SK-N-SH (cell line): Measurements from ENCODE around the gene RNF215. TPM values are rescaled to one million over a fixed set of nuclear protein-coding genes. Genes with fewer than 3 reads are reported as not detected.

Experiments used
- CTCF ChIA-PET: fragments of 300-600, 350-600 bp; formaldehyde crosslinking; extraction: SDS; loops from one replicate; lab custom pipeline; 2021; lab: Yijun Ruan, JAX
- POLR2A ChIA-PET: fragments of 350-600 bp; sonication (Branson Sonifier 250); formaldehyde crosslinking; extraction: SDS; loops from one replicate; lab custom pipeline; 2020; ENCODE audit warnings: antibody characterized with exemption, inconsistent platforms; lab: Yijun Ruan, JAX
- DNase-seq: peaks from one replicate; pipeline ENCODE4 v3.0.0; 2012
- H2AFZ ChIP-seq: fragments of 200-600 bp; sonication (generic); 2 replicates; pipeline ENCODE4 v1.8.1; 2016; ENCODE audit warnings: antibody characterized with exemption, mild to moderate bottlenecking, low read depth
- H3F3A ChIP-seq: fragments of 200-600 bp; sonication (generic); replicated peaks from 2 replicates; pipeline ENCODE3; 2016; ENCODE audit warnings: antibody characterized with exemption, mild to moderate bottlenecking; ENCODE audit not compliant: insufficient read depth
- H3K27ac ChIP-seq, 2 experiments: fragments of 200-500 bp in 1 of 2; fragments of 200-600 bp in 1 of 2; sonication (Bioruptor generic) in 1 of 2; sonication (generic), shearing (Covaris generic) in 1 of 2; 2 replicates each; pipeline versions ENCODE4 v1.5.1 to v1.6.1; 2014 to 2016; ENCODE audit warnings: low read depth in 2 of 2, inconsistent platforms in 1 of 2, low read length in 1 of 2, mild to moderate bottlenecking in 1 of 2, mixed read lengths in 1 of 2
- H3K27me3 ChIP-seq: fragments of 200-600 bp; sonication (generic), shearing (Covaris generic); 2 replicates; pipeline ENCODE4 v1.6.1; 2016; ENCODE audit warnings: mixed run types; ENCODE audit not compliant: insufficient read depth
- H3K36me3 ChIP-seq, 2 experiments: fragments of 200-500 bp in 1 of 2; fragments of 200-600 bp in 1 of 2; sonication (Bioruptor generic) in 1 of 2; sonication (generic) in 1 of 2; replicated peaks in 1 of 2; 2 replicates each; pipeline versions ENCODE3 to v1.5.1; 2014 to 2016; ENCODE audit warnings: low read length in 1 of 2, mild to moderate bottlenecking in 1 of 2; ENCODE audit not compliant: insufficient read depth in 2 of 2, control insufficient read depth in 1 of 2
- H3K4me1 ChIP-seq, 2 experiments: fragments of 200-500 bp in 1 of 2; fragments of 200-600 bp in 1 of 2; sonication (Bioruptor generic) in 1 of 2; sonication (generic), shearing (Covaris generic) in 1 of 2; 2 replicates each; pipeline versions ENCODE4 v1.5.1 to v1.6.1; 2014 to 2016; ENCODE audit warnings: low read depth in 1 of 2, low read length in 1 of 2, mixed run types in 1 of 2; ENCODE audit not compliant: insufficient read depth in 2 of 2, control insufficient read depth in 1 of 2
- H3K4me2 ChIP-seq: fragments of 200-600 bp; sonication (generic), shearing (Covaris generic); 2 replicates; pipeline ENCODE4 v1.6.1; 2017; ENCODE audit warnings: mixed run types
- H3K4me3 ChIP-seq, 2 experiments: fragments of 200-500 bp in 1 of 2; fragments of 200-600 bp in 1 of 2; sonication (Bioruptor generic) in 1 of 2; sonication (generic), shearing (Covaris generic) in 1 of 2; 2 replicates each; pipeline versions ENCODE4 v1.5.1 to v1.8.1; 2014 to 2016; ENCODE audit warnings: low read depth in 2 of 2, inconsistent platforms in 1 of 2, low read length in 1 of 2, mild to moderate bottlenecking in 1 of 2, mixed read lengths in 1 of 2, moderate library complexity in 1 of 2
- H3K79me2 ChIP-seq: fragments of 200-600 bp; sonication (generic); 2 replicates; pipeline ENCODE4 v1.8.1; 2017; ENCODE audit warnings: mild to moderate bottlenecking; ENCODE audit not compliant: insufficient read depth
- H3K9ac ChIP-seq: fragments of 200-600 bp; sonication (generic); 2 replicates; pipeline ENCODE4 v1.6.1; 2017; ENCODE audit warnings: mixed run types
- H3K9me2 ChIP-seq: fragments of 200-600 bp; sonication (generic); 2 replicates; pipeline ENCODE4 v1.6.1; 2017; ENCODE audit warnings: mixed run types
- H3K9me3 ChIP-seq: fragments of 200-600 bp; sonication (generic); 2 replicates; pipeline ENCODE4 v1.6.1; 2017; ENCODE audit warnings: mixed run types, mild to moderate bottlenecking, moderate library complexity
- H4K20me1 ChIP-seq: fragments of 200-600 bp; sonication (generic); 2 replicates; pipeline ENCODE4 v1.6.1; 2017; ENCODE audit warnings: mild to moderate bottlenecking, mixed run types; ENCODE audit not compliant: insufficient read depth
- CHD2 ChIP-seq: fragments of 150-350 bp; IDR thresholded peaks from 2 replicates; pipeline ENCODE4 v1.6.1; 2018; ENCODE audit warnings: low read length; ENCODE audit not compliant: partially characterized antibody
- ELF1 ChIP-seq: IDR thresholded peaks from 2 replicates; pipeline ENCODE4 v1.4.0; 2012
- EZH2phosphoT487 ChIP-seq: fragments of 200-600 bp; sonication (generic); IDR thresholded peaks from 2 replicates; pipeline ENCODE4 v1.6.1; 2017; ENCODE audit warnings: low read depth, mixed run types, mild to moderate bottlenecking, antibody characterized with exemption, moderate library complexity, borderline replicate concordance
- FOSL2 ChIP-seq: IDR thresholded peaks from 2 replicates; pipeline ENCODE4 v1.4.0; 2012; ENCODE audit warnings: low read depth, mild to moderate bottlenecking, moderate library complexity, borderline replicate concordance
- FOXM1 ChIP-seq: IDR thresholded peaks from 2 replicates; pipeline ENCODE4 v1.4.0; 2012; ENCODE audit warnings: low read depth, mild to moderate bottlenecking
- NFIC ChIP-seq: IDR thresholded peaks from 2 replicates; pipeline ENCODE4 v1.4.0; 2012; ENCODE audit warnings: borderline replicate concordance
- NRF1 ChIP-seq: IDR thresholded peaks from 2 replicates; pipeline ENCODE4 v1.6.1; 2012; ENCODE audit warnings: low read depth, mild to moderate bottlenecking, low read length
- POLR2AphosphoS5 ChIP-seq: IDR thresholded peaks from 2 replicates; pipeline ENCODE4 v1.6.1; 2012; ENCODE audit warnings: low read depth, low read length
- RAD21 ChIP-seq: IDR thresholded peaks from 2 replicates; pipeline ENCODE4 v1.6.1; 2012; ENCODE audit warnings: mild to moderate bottlenecking, low read length
- RFX5 ChIP-seq: IDR thresholded peaks from 2 replicates; pipeline ENCODE4 v1.6.1; 2012; ENCODE audit warnings: mild to moderate bottlenecking, improper control_type of control experiment, low read length
- RXRA ChIP-seq: IDR thresholded peaks from 2 replicates; pipeline ENCODE4 v1.4.0; 2012; ENCODE audit warnings: low read depth, mild to moderate bottlenecking, borderline replicate concordance
- SIN3A ChIP-seq: IDR thresholded peaks from 2 replicates; pipeline ENCODE4 v1.6.1; 2012; ENCODE audit warnings: low read depth, mild to moderate bottlenecking, low read length, moderate library complexity, borderline replicate concordance
- SMC3 ChIP-seq: IDR thresholded peaks from 2 replicates; pipeline ENCODE4 v1.6.1; 2012; ENCODE audit warnings: low read depth, low read length, improper control_type of control experiment
- TAF1 ChIP-seq: IDR thresholded peaks from 2 replicates; pipeline ENCODE4 v1.6.1; 2012; ENCODE audit warnings: low read depth, mild to moderate bottlenecking, low read length, moderate library complexity, borderline replicate concordance
- TCF12 ChIP-seq: IDR thresholded peaks from 2 replicates; pipeline ENCODE4 v1.4.0; 2012
- TEAD4 ChIP-seq: IDR thresholded peaks from 2 replicates; pipeline ENCODE4 v1.4.0; 2012; ENCODE audit warnings: mild to moderate bottlenecking, borderline replicate concordance; ENCODE audit not compliant: insufficient read depth
- YY1 ChIP-seq: IDR thresholded peaks from 2 replicates; pipeline ENCODE4 v1.4.0; 2012; ENCODE audit warnings: low read depth, mild to moderate bottlenecking
- WGBS: methylation state at CpG from one replicate; pipeline ENCODE4 v1.1.6; 2017; ENCODE audit warnings: low lambda C conversion rate; 5-methylcytosine and 5-hydroxymethylcytosine counted together
- polyA plus RNA-seq, 3 experiments: library from polyadenylated mRNA; depleted of rRNA; stranded (reverse); fragments of >200 nt; gene quantifications; 2 replicates each; pipeline ENCODE4 v1.2.3, GENCODE V29; 2012
- TF ChIP-seq, protein P1 (sequence below): IDR thresholded peaks from 2 replicates; pipeline ENCODE4 v1.4.0; 2012; ENCODE audit warnings: low read depth
- TF ChIP-seq, protein P2 (sequence below): fragments of 150-350 bp; IDR thresholded peaks from 2 replicates; pipeline ENCODE4 v1.6.1; 2017; ENCODE audit warnings: antibody characterized with exemption, low read length, low read depth, borderline replicate concordance
- TF ChIP-seq, protein P3 (sequence below): IDR thresholded peaks from 2 replicates; pipeline ENCODE4; 2012
- TF ChIP-seq, protein P4 (sequence below): IDR thresholded peaks from 2 replicates; pipeline ENCODE4 v1.6.1; 2012; ENCODE audit warnings: mild to moderate bottlenecking, low read depth, low read length, moderate library complexity
- TF ChIP-seq, protein P5 (sequence below): fragments of 150-350 bp; IDR thresholded peaks from 2 replicates; pipeline ENCODE4 v1.6.1; 2016; ENCODE audit warnings: mild to moderate bottlenecking, low read depth, low read length
- TF ChIP-seq, protein P6 (sequence below): IDR thresholded peaks from 2 replicates; pipeline ENCODE4 v1.4.0; 2012; ENCODE audit warnings: low read depth, borderline replicate concordance

RNF215 gene
- polyA plus RNA-seq, 1 of the 3 experiments (the other 2 are of a cell fraction) = 28.6 TPM

DNA sequence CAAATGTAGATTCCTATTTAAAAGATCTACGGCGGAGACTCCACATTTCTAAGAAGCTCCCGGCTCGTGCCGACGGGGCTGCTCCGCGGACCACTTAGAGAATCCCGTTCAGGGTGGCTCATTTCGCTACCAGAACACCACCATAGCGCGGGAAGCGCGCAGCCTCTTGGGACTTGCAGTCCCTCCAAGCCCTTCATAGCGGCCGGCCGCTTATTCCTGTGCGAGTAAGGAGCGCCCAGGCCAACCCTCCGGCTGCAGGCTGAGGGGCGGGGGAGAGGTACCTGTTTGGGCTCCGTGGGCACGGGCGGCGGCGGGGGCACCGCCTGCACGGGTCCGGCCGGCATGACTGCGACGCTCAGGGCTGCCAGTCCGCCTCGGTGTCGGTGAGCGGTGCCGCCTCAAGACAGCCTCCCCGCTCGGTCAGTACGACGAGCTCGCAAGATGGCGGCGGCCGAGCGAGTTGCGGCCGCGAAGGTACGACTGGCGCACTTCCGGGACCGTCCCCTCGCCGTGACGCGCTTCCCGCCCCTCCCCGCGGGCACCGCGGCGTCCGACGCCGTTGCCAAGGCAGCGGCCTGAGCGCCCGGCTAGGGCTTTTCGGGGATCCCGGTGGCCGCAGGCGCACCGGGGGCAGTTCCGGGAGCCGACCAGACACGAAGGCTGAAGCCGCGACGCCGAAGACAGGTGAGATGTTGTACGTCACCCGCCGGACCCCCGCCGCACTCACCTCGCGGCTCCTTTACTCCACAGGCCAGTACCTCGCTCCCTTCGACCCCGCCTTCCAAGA lies 30.6 kb downstream of the RNF215 start, which contains the start of the genes CCDC157 and SF3A1:
Gene CCDC157, plus strand, starts transcription at position 559 of the 787 bp plus-strand sequence. CDS start 8,994 bp downstream, outside the sequence.
Gene SF3A1, minus strand, starts transcription at position 446 of the 787 bp plus-strand sequence. Its CDS starts 102 bp downstream, at position 344.
- peaks cover 12 to 14% of the 10 kb centered on the region in 2 experiments; a peak in 2 of 4 replicates for H3K4me1 ChIP-seq
- H2AFZ ChIP-seq = peak within 1 kb of the TSS; percentile 95
- no peaks in the 10 kb centered on the region for H3K9me3 ChIP-seq
- POLR2A ChIA-PET = interaction anchor here (0.6 to 1.7 kb wide), 14 partner anchors 10 to 70 kb away, joined by 3 to 8 read pairs (median 5); partner anchors contain the start of genes CASTOR1, RNF215, SEC14L2 and TBC1D10A
- no peaks in the 10 kb centered on the region for H3F3A ChIP-seq
- peak within 1 kb of the TSS; percentile 93 to 95 for H3K27ac ChIP-seq
- H3K9me2 ChIP-seq = no peaks in the 10 kb centered on the region
- H3K36me3 ChIP-seq = peaks cover 17 to 19% of the 10 kb centered on the region in 2 experiments
- H4K20me1 ChIP-seq = peaks cover 30% of the 10 kb centered on the region
- H3K4me3 ChIP-seq = peak within 1 kb of the TSS; percentile 79 to 95
- peak within 1 kb of the TSS; percentile 92 for H3K4me2 ChIP-seq
- peaks cover 47% of the 10 kb centered on the region for H3K79me2 ChIP-seq
- H3K9ac ChIP-seq = peak within 1 kb of the TSS; percentile 99
- CTCF ChIA-PET = interaction anchor here (1.0 to 2.2 kb wide), 3 partner anchors 11 to 71 kb away, joined by 3 to 15 read pairs (median 3); partner anchors contain the start of gene CASTOR1
- peak; percentile 96 for DNase-seq
- 2% methylated on average over 7 of the region's 91 CpGs for WGBS
- H3K27me3 ChIP-seq = no peaks in the 10 kb centered on the region
- TF ChIP-seq YY1 (peak; percentile 95), NFIC (no peak), EZH2phosphoT487 (no peak), FOSL2 (no peak), CHD2 (peak; percentile 94), TCF12 (no peak), RXRA (no peak), TAF1 (peak; percentile 72; the same call in 1 of the 2 replicates), SMC3 (no peak), SIN3A (peak; percentile 96), RFX5 (no peak), POLR2AphosphoS5 (peak; percentile 91), RAD21 (no peak), FOXM1 (no peak), TEAD4 (0 out of 2 replicates have a peak, but pooled peaks have one; percentile 10), NRF1 (no peak), ELF1 (peak; percentile 81)
- TF ChIP-seq, protein P1, sequence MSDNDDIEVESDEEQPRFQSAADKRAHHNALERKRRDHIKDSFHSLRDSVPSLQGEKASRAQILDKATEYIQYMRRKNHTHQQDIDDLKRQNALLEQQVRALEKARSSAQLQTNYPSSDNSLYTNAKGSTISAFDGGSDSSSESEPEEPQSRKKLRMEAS = peak; percentile 63; the same call in 1 of the 2 replicates
- TF ChIP-seq, protein P2, sequence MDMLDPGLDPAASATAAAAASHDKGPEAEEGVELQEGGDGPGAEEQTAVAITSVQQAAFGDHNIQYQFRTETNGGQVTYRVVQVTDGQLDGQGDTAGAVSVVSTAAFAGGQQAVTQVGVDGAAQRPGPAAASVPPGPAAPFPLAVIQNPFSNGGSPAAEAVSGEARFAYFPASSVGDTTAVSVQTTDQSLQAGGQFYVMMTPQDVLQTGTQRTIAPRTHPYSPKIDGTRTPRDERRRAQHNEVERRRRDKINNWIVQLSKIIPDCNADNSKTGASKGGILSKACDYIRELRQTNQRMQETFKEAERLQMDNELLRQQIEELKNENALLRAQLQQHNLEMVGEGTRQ = no peak
- TF ChIP-seq, protein P3, sequence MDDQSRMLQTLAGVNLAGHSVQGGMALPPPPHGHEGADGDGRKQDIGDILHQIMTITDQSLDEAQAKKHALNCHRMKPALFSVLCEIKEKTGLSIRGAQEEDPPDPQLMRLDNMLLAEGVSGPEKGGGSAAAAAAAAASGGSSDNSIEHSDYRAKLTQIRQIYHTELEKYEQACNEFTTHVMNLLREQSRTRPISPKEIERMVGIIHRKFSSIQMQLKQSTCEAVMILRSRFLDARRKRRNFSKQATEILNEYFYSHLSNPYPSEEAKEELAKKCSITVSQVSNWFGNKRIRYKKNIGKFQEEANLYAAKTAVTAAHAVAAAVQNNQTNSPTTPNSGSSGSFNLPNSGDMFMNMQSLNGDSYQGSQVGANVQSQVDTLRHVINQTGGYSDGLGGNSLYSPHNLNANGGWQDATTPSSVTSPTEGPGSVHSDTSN = no peak
- TF ChIP-seq, protein P4, sequence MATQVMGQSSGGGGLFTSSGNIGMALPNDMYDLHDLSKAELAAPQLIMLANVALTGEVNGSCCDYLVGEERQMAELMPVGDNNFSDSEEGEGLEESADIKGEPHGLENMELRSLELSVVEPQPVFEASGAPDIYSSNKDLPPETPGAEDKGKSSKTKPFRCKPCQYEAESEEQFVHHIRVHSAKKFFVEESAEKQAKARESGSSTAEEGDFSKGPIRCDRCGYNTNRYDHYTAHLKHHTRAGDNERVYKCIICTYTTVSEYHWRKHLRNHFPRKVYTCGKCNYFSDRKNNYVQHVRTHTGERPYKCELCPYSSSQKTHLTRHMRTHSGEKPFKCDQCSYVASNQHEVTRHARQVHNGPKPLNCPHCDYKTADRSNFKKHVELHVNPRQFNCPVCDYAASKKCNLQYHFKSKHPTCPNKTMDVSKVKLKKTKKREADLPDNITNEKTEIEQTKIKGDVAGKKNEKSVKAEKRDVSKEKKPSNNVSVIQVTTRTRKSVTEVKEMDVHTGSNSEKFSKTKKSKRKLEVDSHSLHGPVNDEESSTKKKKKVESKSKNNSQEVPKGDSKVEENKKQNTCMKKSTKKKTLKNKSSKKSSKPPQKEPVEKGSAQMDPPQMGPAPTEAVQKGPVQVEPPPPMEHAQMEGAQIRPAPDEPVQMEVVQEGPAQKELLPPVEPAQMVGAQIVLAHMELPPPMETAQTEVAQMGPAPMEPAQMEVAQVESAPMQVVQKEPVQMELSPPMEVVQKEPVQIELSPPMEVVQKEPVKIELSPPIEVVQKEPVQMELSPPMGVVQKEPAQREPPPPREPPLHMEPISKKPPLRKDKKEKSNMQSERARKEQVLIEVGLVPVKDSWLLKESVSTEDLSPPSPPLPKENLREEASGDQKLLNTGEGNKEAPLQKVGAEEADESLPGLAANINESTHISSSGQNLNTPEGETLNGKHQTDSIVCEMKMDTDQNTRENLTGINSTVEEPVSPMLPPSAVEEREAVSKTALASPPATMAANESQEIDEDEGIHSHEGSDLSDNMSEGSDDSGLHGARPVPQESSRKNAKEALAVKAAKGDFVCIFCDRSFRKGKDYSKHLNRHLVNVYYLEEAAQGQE = no peak
- TF ChIP-seq, protein P5, sequence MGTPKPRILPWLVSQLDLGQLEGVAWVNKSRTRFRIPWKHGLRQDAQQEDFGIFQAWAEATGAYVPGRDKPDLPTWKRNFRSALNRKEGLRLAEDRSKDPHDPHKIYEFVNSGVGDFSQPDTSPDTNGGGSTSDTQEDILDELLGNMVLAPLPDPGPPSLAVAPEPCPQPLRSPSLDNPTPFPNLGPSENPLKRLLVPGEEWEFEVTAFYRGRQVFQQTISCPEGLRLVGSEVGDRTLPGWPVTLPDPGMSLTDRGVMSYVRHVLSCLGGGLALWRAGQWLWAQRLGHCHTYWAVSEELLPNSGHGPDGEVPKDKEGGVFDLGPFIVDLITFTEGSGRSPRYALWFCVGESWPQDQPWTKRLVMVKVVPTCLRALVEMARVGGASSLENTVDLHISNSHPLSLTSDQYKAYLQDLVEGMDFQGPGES = no peak
- TF ChIP-seq, protein P6, sequence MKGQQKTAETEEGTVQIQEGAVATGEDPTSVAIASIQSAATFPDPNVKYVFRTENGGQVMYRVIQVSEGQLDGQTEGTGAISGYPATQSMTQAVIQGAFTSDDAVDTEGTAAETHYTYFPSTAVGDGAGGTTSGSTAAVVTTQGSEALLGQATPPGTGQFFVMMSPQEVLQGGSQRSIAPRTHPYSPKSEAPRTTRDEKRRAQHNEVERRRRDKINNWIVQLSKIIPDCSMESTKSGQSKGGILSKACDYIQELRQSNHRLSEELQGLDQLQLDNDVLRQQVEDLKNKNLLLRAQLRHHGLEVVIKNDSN = 0 out of 2 replicates have a peak, but pooled peaks have one; percentile 8
